ENCODE results near the gene SLC38A1. TPM values are rescaled to one million over a fixed set of nuclear protein-coding genes. Genes with fewer than 3 reads are reported as not detected.

The SLC38A1 gene
- total and polyA plus RNA-seq, 3 experiments from 2014 or later, result 233 to 252 (median 242) TPM

- ChIA-PET POLR2A (no interaction called here), CTCF (no interaction called here)
- no peaks in the 10 kb centered on the region for H3K27me3 ChIP-seq (ENCODE audit: insufficient read depth, low read length, poor library complexity, severe bottlenecking)
- H3K4me1 Mint-ChIP-seq, result peaks cover 12 to 55% (median 40%) of the 10 kb centered on the region in 3 donors
- H3K27ac Mint-ChIP-seq, result peak overlapping the region in 4 of 8 donors; percentile 17 to 64 (median 19)
- H3K9me3 ChIP-seq (ENCODE audit: low read length), result no peaks in the 10 kb centered on the region
- H3K4me3 ChIP-seq (ENCODE audit: low read length), result no peak overlapping the region
- DNase-seq, result no peak
- no peaks in the 10 kb centered on the region for H3K4me1 ChIP-seq (ENCODE audit: insufficient read depth, low read length)
- no peak overlapping the region for H3K27ac ChIP-seq (ENCODE audit: low read depth, low read length)
- H3K27me3 Mint-ChIP-seq, result no peaks in the 10 kb centered on the region
- no peak overlapping the region for H3K4me3 Mint-ChIP-seq
- peaks cover 0 to 2% (median 0%) of the 10 kb centered on the region in 5 donors for H3K9me3 Mint-ChIP-seq
- H3K36me3 Mint-ChIP-seq, result peaks cover 14 to 80% (median 16%) of the 10 kb centered on the region in 3 donors
- peaks cover 11% of the 10 kb centered on the region for H3K36me3 ChIP-seq (ENCODE audit: insufficient read depth, low read length)
Observed at GRCh38 chr12:46186088-46186487, 82.8 kb downstream of the SLC38A1 start.

DNA sequence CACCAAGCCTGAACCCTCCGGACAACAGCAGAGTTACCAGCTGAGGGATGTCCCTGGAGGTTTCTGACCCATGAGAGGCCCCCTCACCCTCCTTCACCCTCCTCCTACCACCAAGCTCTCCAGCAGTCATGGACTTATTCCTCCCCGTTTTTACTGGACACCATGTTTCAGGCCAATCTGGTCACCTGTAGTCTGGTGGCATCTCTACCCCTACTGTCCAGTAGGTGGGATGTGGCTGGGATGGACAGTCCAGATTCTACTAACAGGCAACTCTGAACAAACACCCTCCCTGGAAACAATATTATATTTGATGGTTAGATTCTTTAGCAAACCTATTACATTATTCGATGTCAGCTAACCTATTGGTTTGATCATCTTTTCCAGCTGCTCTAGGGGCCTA, 83.2 kb downstream of the SLC38A1 start:
- Mint-ChIP-seq H3K27ac (peak overlapping the region in 5 of 8 donors; percentile 17 to 64 (median 61)), H3K36me3 (peaks cover 12 to 76% (median 14%) of the 10 kb centered on the region in 3 donors)
- no peaks in the 10 kb centered on the region for H3K4me1 ChIP-seq (ENCODE audit: insufficient read depth, low read length)

GRCh38 chr12:46184798-46185595, 83.8 kb downstream of the SLC38A1 start:
- H3K27ac Mint-ChIP-seq, result peak overlapping the region in 3 of 8 donors; percentile 22 to 66 (median 61)
- no peaks in the 10 kb centered on the region for H3K9me3 Mint-ChIP-seq
- H3K4me1 Mint-ChIP-seq, result peaks cover 15 to 57% (median 49%) of the 10 kb centered on the region in 3 donors
- H3K27me3 Mint-ChIP-seq, result no peaks in the 10 kb centered on the region
- no peaks in the 10 kb centered on the region for H3K27me3 ChIP-seq (ENCODE audit: insufficient read depth, low read length, poor library complexity, severe bottlenecking)
- DNase-seq, result no peak
- H3K4me1 ChIP-seq (ENCODE audit: insufficient read depth, low read length), result peaks cover 3% of the 10 kb centered on the region
- H3K4me3 Mint-ChIP-seq, result no peak overlapping the region
- peaks cover 11% of the 10 kb centered on the region for H3K36me3 ChIP-seq (ENCODE audit: insufficient read depth, low read length)
- no peak overlapping the region for H3K27ac ChIP-seq (ENCODE audit: low read depth, low read length)
- ChIA-PET CTCF (no interaction called here), POLR2A (no interaction called here)
- H3K36me3 Mint-ChIP-seq, result peaks cover 9 to 70% (median 13%) of the 10 kb centered on the region in 3 donors
- no peaks in the 10 kb centered on the region for H3K9me3 ChIP-seq (ENCODE audit: low read length)
- H3K4me3 ChIP-seq (ENCODE audit: low read length), result no peak overlapping the region

More for the DNA sequence above, 83.2 kb downstream of the SLC38A1 start:
- Mint-ChIP-seq H3K4me1 (peaks cover 12 to 52% (median 44%) of the 10 kb centered on the region in 3 donors), H3K9me3 (no peaks in the 10 kb centered on the region), H3K27me3 (no peaks in the 10 kb centered on the region), H3K4me3 (no peak overlapping the region)
- Histone ChIP-seq H3K4me3 (ENCODE audit: low read length) (no peak overlapping the region), H3K27ac (ENCODE audit: low read depth, low read length) (no peak overlapping the region), H3K9me3 (ENCODE audit: low read length) (no peaks in the 10 kb centered on the region), H3K36me3 (ENCODE audit: insufficient read depth, low read length) (peaks cover 11% of the 10 kb centered on the region), H3K27me3 (ENCODE audit: insufficient read depth, low read length, poor library complexity, severe bottlenecking) (no peaks in the 10 kb centered on the region)
- DNase-seq, result no peak
- POLR2A ChIA-PET, result no interaction called here
- CTCF ChIA-PET, result no interaction called here

DNA sequence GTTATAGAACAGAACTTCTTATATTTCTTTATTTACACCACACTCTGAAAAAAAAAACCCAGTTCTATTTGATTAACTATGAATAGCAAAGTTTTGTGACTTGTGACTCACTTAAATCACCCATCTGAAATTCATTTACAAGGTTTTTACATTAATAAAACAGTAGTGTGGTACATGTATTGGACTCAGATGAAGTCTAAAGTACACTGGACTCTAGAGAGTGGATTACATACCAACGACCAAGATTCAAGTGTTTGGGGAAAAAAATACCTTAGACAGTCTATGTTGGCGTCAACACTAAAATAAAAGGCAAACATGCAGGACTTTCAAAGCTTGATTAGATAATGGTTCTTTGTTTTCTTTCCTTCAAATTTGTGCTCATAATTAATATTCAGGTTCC, 85.7 kb downstream of the SLC38A1 start:
- ChIA-PET CTCF (no interaction called here), POLR2A (no interaction called here)
- Mint-ChIP-seq H3K27me3 (no peaks in the 10 kb centered on the region), H3K4me1 (peaks cover 27 to 66% (median 52%) of the 10 kb centered on the region in 3 donors), H3K9me3 (no peaks in the 10 kb centered on the region), H3K36me3 (peaks cover 0 to 53% (median 9%) of the 10 kb centered on the region in 3 donors), H3K4me3 (no peak overlapping the region), H3K27ac (peak overlapping the region in 3 of 8 donors; percentile 7 to 83 (median 30))
- Histone ChIP-seq H3K9me3 (ENCODE audit: low read length) (no peaks in the 10 kb centered on the region), H3K36me3 (ENCODE audit: insufficient read depth, low read length) (peaks cover 8% of the 10 kb centered on the region), H3K27ac (ENCODE audit: low read depth, low read length) (no peak overlapping the region), H3K27me3 (ENCODE audit: insufficient read depth, low read length, poor library complexity, severe bottlenecking) (no peaks in the 10 kb centered on the region), H3K4me3 (ENCODE audit: low read length) (no peak overlapping the region), H3K4me1 (ENCODE audit: insufficient read depth, low read length) (peaks cover 22% of the 10 kb centered on the region)
- no peak for DNase-seq

DNA sequence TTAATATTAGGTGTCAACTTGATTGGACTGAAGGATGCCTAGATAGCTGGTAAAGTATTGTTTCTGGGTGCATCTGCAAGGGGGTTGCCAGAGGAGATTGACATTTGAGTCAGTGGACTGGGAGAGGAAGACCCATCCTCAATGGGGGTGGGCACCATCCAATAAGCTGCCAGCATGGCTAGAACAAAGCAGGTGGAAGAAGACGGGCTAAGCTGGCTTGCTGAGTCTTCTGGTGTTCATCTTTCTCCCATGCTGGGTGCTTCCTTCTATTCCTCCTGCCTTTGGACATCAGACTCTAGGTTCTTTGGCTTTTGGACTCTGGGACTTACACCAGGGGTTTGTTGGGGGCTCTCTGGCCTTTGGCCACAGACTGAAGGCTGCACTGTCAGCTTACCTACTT, 87.4 kb downstream of the SLC38A1 start:
- Mint-ChIP-seq H3K9me3 (no peaks in the 10 kb centered on the region), H3K27ac (peak overlapping the region in 4 of 8 donors; percentile 0 to 79 (median 30)), H3K36me3 (peaks cover 0 to 38% (median 6%) of the 10 kb centered on the region in 3 donors), H3K27me3 (no peaks in the 10 kb centered on the region), H3K4me1 (peaks cover 41 to 69% (median 58%) of the 10 kb centered on the region in 3 donors), H3K4me3 (no peak overlapping the region)
- ChIA-PET POLR2A (no interaction called here), CTCF (interaction anchor here (1.1 kb wide), 1 partner anchor 15 kb away, joined by 3 read pairs; no protein-coding TSS in a partner anchor)
- peaks cover 35% of the 10 kb centered on the region for H3K4me1 ChIP-seq (ENCODE audit: insufficient read depth, low read length)
- no peak for DNase-seq
- H3K27ac ChIP-seq (ENCODE audit: low read depth, low read length), result no peak overlapping the region
- H3K9me3 ChIP-seq (ENCODE audit: low read length), result no peaks in the 10 kb centered on the region
- no peaks in the 10 kb centered on the region for H3K27me3 ChIP-seq (ENCODE audit: insufficient read depth, low read length, poor library complexity, severe bottlenecking)
- no peaks in the 10 kb centered on the region for H3K36me3 ChIP-seq (ENCODE audit: insufficient read depth, low read length)
- no peak overlapping the region for H3K4me3 ChIP-seq (ENCODE audit: low read length)

GRCh38 chr12:46179693-46180452, 89.0 kb downstream of the SLC38A1 start:
- POLR2A ChIA-PET, result interaction anchor here (1.4 kb wide), 1 partner anchor 89 kb away, joined by 5 read pairs; the partner anchor contains the start of gene SLC38A1
- CTCF ChIA-PET, result no interaction called here
- H3K27ac ChIP-seq (ENCODE audit: low read depth, low read length), result no peak overlapping the region
- peaks cover 0 to 23% (median 6%) of the 10 kb centered on the region in 3 donors for H3K36me3 Mint-ChIP-seq
- H3K9me3 ChIP-seq (ENCODE audit: low read length), result no peaks in the 10 kb centered on the region
- no peak for DNase-seq
- H3K27me3 ChIP-seq (ENCODE audit: insufficient read depth, low read length, poor library complexity, severe bottlenecking), result no peaks in the 10 kb centered on the region
- no peaks in the 10 kb centered on the region for H3K27me3 Mint-ChIP-seq
- H3K9me3 Mint-ChIP-seq, result no peaks in the 10 kb centered on the region
- H3K4me1 ChIP-seq (ENCODE audit: insufficient read depth, low read length), result peaks cover 35% of the 10 kb centered on the region
- no peak overlapping the region for H3K4me3 ChIP-seq (ENCODE audit: low read length)
- H3K36me3 ChIP-seq (ENCODE audit: insufficient read depth, low read length), result no peaks in the 10 kb centered on the region
- H3K27ac Mint-ChIP-seq, result peak overlapping the region; percentile 22 to 93 (median 62)
- H3K4me1 Mint-ChIP-seq, result peaks cover 41 to 63% (median 58%) of the 10 kb centered on the region in 3 donors
- H3K4me3 Mint-ChIP-seq, result peak overlapping the region in 2 of 7 donors; percentile 4 to 34

- Histone ChIP-seq H3K27me3 (ENCODE audit: insufficient read depth, low read length, poor library complexity, severe bottlenecking) (no peaks in the 10 kb centered on the region), H3K9me3 (ENCODE audit: low read length) (no peaks in the 10 kb centered on the region), H3K4me3 (ENCODE audit: low read length) (no peak overlapping the region), H3K36me3 (ENCODE audit: insufficient read depth, low read length) (no peaks in the 10 kb centered on the region), H3K27ac (ENCODE audit: low read depth, low read length) (no peak overlapping the region), H3K4me1 (ENCODE audit: insufficient read depth, low read length) (peaks cover 35% of the 10 kb centered on the region)
- Mint-ChIP-seq H3K27ac (peak overlapping the region; percentile 44 to 94 (median 78)), H3K27me3 (no peaks in the 10 kb centered on the region), H3K36me3 (peaks cover 0 to 8% (median 8%) of the 10 kb centered on the region in 3 donors), H3K4me1 (peaks cover 41 to 55% (median 53%) of the 10 kb centered on the region in 3 donors), H3K9me3 (no peaks in the 10 kb centered on the region), H3K4me3 (peak overlapping the region in 6 of 7 donors; percentile 0 to 54 (median 26))
- ChIA-PET CTCF (interaction anchor here (0.9 kb wide), 1 partner anchor 125 kb away, joined by 3 read pairs; no protein-coding TSS in a partner anchor), POLR2A (no interaction called here)
- peak in 2 of 5 donors; percentile 35 to 64 for DNase-seq
Observed at GRCh38 chr12:46177837-46178608, 90.8 kb downstream of the SLC38A1 start.
